Right ventricle myocardium superior (tissue), 1 donor: ENCODE data around the gene AGRP. TPM values are rescaled to one million over a fixed set of nuclear protein-coding genes. Genes with fewer than 3 reads are reported as not detected.

ENCODE experiments used
- ATAC-seq: fragments of 200-7000 bp; cut with Tn5 transposase; one replicate; pipeline ENCODE4 v1.9.1; 2020; ENCODE audit warnings: mild to moderate bottlenecking; ENCODE audit not compliant: poor library complexity
- DNase-seq: peaks from one replicate; pipeline ENCODE4 v3.0.0-alpha.2; 2020
- intact Hi-C: fragments of 100-400 bp; cut with DNase I; formaldehyde crosslinking; loops from one replicate; pipeline ENCODE4 v1.11.2; 2022
- total RNA-seq: library from RNA; stranded (reverse); fragmentation: NEBNext Ultra II Directional; extraction: Animal tissue kit (Norgen Biotek cat#: 25700); gene quantifications from one replicate; pipeline ENCODE4 v1.2.1, GENCODE V29; 2021
- donor health status: DM: no; HTN: yes; CAD: no; lungs with severe emphysema.

The AGRP gene
- total RNA-seq, 1 donor from 2014 or later = not detected

GRCh38 chr16:67470359-67470758, 13.0 kb downstream of the AGRP start:
- ATAC-seq (peak; percentile 90), DNase-seq (peak; percentile 94)
- intact Hi-C loops = no loop called here

GRCh38 chr16:67468731-67469130, 14.6 kb downstream of the AGRP start:
- no peak for ATAC-seq
- intact Hi-C loops = no loop called here
- peak; percentile 27 for DNase-seq

GRCh38 chr16:67466581-67466980, 16.8 kb downstream of the AGRP start:
- ATAC-seq (no peak), DNase-seq (no peak)
- intact Hi-C loops = no loop called here

- no peak for ATAC-seq
- intact Hi-C loops = loop anchor here (2.0 kb wide), 1 partner anchor 38 kb away; no protein-coding TSS in a partner anchor
Measured at GRCh38 chr16:67464565-67464964, 18.8 kb downstream of the AGRP start.

GRCh38 chr16:67463691-67464090, 19.7 kb downstream of the AGRP start:
- DNase-seq = no peak
- no peak for ATAC-seq
- intact Hi-C loops = loop anchor here (2.0 kb wide), 1 partner anchor 37 kb away; no protein-coding TSS in a partner anchor

More at GRCh38 chr16:67464565-67464964, 18.8 kb downstream of the AGRP start:
- DNase-seq = no peak

GRCh38 chr16:67463059-67463458, 20.3 kb downstream of the AGRP start:
- DNase-seq (peak; percentile 40), ATAC-seq (no peak)
- intact Hi-C loops = no loop called here

- ATAC-seq = no peak
- intact Hi-C loops = no loop called here
- no peak for DNase-seq
Measured at GRCh38 chr16:67462279-67462655, 21.1 kb downstream of the AGRP start.

GRCh38 chr16:67461600-67462278, 21.6 kb downstream of the AGRP start:
- no peak for ATAC-seq
- intact Hi-C loops = no loop called here

GRCh38 chr16:67460961-67461360, 22.4 kb downstream of the AGRP start:
- intact Hi-C loops = no loop called here
- DNase-seq = no peak
- no peak for ATAC-seq

More at GRCh38 chr16:67461600-67462278, 21.6 kb downstream of the AGRP start:
- DNase-seq = no peak

GRCh38 chr16:67460168-67460567, 23.2 kb downstream of the AGRP start:
- intact Hi-C loops = no loop called here
- ATAC-seq (peak; percentile 25), DNase-seq (peak; percentile 64)

GRCh38 chr16:67459861-67460150, 23.5 kb downstream of the AGRP start:
- peak; percentile 71 for DNase-seq
- ATAC-seq = peak; percentile 54
- intact Hi-C loops = no loop called here

- intact Hi-C loops = no loop called here
- peak; percentile 59 for ATAC-seq
- DNase-seq = peak; percentile 79
Measured at GRCh38 chr16:67459066-67459860, 24.1 kb downstream of the AGRP start.

- ATAC-seq (peak; percentile 16), DNase-seq (peak; percentile 73)
- intact Hi-C loops = no loop called here
Measured at GRCh38 chr16:67458121-67458641, 25.2 kb downstream of the AGRP start.

GRCh38 chr16:67457611-67458010, 25.7 kb downstream of the AGRP start:
- DNase-seq = no peak
- ATAC-seq = no peak
- intact Hi-C loops = no loop called here

- intact Hi-C loops = no loop called here
- DNase-seq = peak; percentile 88
- peak; percentile 57 for ATAC-seq
Measured at GRCh38 chr16:67456391-67457081, 26.8 kb downstream of the AGRP start.

GRCh38 chr16:67454852-67455251, 28.5 kb downstream of the AGRP start:
- intact Hi-C loops = no loop called here
- no peak for DNase-seq
- ATAC-seq = no peak

- intact Hi-C loops = no loop called here
- ATAC-seq (no peak), DNase-seq (no peak)
Measured at GRCh38 chr16:67454104-67454503, 29.2 kb downstream of the AGRP start.

- intact Hi-C loops = no loop called here
- DNase-seq = peak; percentile 51
Measured at GRCh38 chr16:67451704-67452435, 31.5 kb downstream of the AGRP start.

More at GRCh38 chr16:67451704-67452435, 31.5 kb downstream of the AGRP start:
- ATAC-seq = no peak
